ENCODE measurements around the gene RABEPK.
A peak's percentile ranks its signal among the peaks of the same experiment; 100 is the strongest.
"Not testable (repeated sequence)": the region's sequence is repeated elsewhere in the genome, so short reads cannot be mapped to it uniquely, and the experiment has no call there.

The RABEPK gene

GRCh38 chr9:125234099-125234498 lies 33.8 kb downstream of the RABEPK start:
- Mint-ChIP-seq H3K27ac (peak overlapping the region; percentile 75), H3K4me1 (ENCODE audit: low read depth) (peaks cover 47% of the 10 kb centered on the region), H3K36me3 (ENCODE audit: low read depth) (peaks cover 93% of the 10 kb centered on the region)
- DNase-seq, H3K4me3 Mint-ChIP-seq, H3K9me3 Mint-ChIP-seq, H3K27me3 Mint-ChIP-seq: not testable (repeated sequence)

GRCh38 chr9:125235804-125236519 lies 35.6 kb downstream of the RABEPK start:
- DNase-seq: no peak
- H3K4me1 Mint-ChIP-seq (ENCODE audit: low read depth): peaks cover 52% of the 10 kb centered on the region
- no peaks in the 10 kb centered on the region for H3K27me3 Mint-ChIP-seq
- peaks cover 95% of the 10 kb centered on the region for H3K36me3 Mint-ChIP-seq (ENCODE audit: low read depth)
- peak overlapping the region; percentile 99 for H3K27ac Mint-ChIP-seq
- H3K9me3 Mint-ChIP-seq: no peaks in the 10 kb centered on the region
- peak overlapping the region; percentile 93 for H3K4me3 Mint-ChIP-seq

GRCh38 chr9:125236520-125237159 lies 36.3 kb downstream of the RABEPK start:
- Mint-ChIP-seq H3K36me3 (ENCODE audit: low read depth) (peaks cover 95% of the 10 kb centered on the region), H3K27ac (peak overlapping the region; percentile 99), H3K4me1 (ENCODE audit: low read depth) (peaks cover 54% of the 10 kb centered on the region), H3K4me3 (peak overlapping the region; percentile 93)
- H3K9me3 Mint-ChIP-seq, DNase-seq, H3K27me3 Mint-ChIP-seq: not testable (repeated sequence)

- H3K27me3 Mint-ChIP-seq: no peaks in the 10 kb centered on the region
- no peaks in the 10 kb centered on the region for H3K9me3 Mint-ChIP-seq
- peaks cover 86% of the 10 kb centered on the region for H3K36me3 Mint-ChIP-seq (ENCODE audit: low read depth)
- peaks cover 63% of the 10 kb centered on the region for H3K4me1 Mint-ChIP-seq (ENCODE audit: low read depth)
- DNase-seq: no peak
- peak overlapping the region; percentile 93 for H3K4me3 Mint-ChIP-seq
- peak overlapping the region; percentile 99 for H3K27ac Mint-ChIP-seq
Measured at GRCh38 chr9:125238127-125238914, 38.0 kb downstream of the RABEPK start.

GRCh38 chr9:125238915-125239446 lies 38.6 kb downstream of the RABEPK start:
- Mint-ChIP-seq H3K4me1 (ENCODE audit: low read depth) (peaks cover 64% of the 10 kb centered on the region), H3K27me3 (no peaks in the 10 kb centered on the region), H3K36me3 (ENCODE audit: low read depth) (peaks cover 80% of the 10 kb centered on the region), H3K27ac (peak overlapping the region; percentile 99), H3K9me3 (no peaks in the 10 kb centered on the region), H3K4me3 (peak overlapping the region; percentile 93)
- no peak for DNase-seq

GRCh38 chr9:125239631-125240597 lies 39.6 kb downstream of the RABEPK start:
- H3K4me1 Mint-ChIP-seq (ENCODE audit: low read depth): peaks cover 63% of the 10 kb centered on the region
- no peaks in the 10 kb centered on the region for H3K9me3 Mint-ChIP-seq
- peak overlapping the region; percentile 99 for H3K27ac Mint-ChIP-seq
- peaks cover 73% of the 10 kb centered on the region for H3K36me3 Mint-ChIP-seq (ENCODE audit: low read depth)
- DNase-seq: no peak
- no peaks in the 10 kb centered on the region for H3K27me3 Mint-ChIP-seq
- H3K4me3 Mint-ChIP-seq: peak overlapping the region; percentile 93

GRCh38 chr9:125240649-125240999 lies 40.3 kb downstream of the RABEPK start:
- no peaks in the 10 kb centered on the region for H3K27me3 Mint-ChIP-seq
- peak overlapping the region; percentile 93 for H3K4me3 Mint-ChIP-seq
- peaks cover 66% of the 10 kb centered on the region for H3K36me3 Mint-ChIP-seq (ENCODE audit: low read depth)
- DNase-seq: no peak
- H3K9me3 Mint-ChIP-seq: no peaks in the 10 kb centered on the region
- peak overlapping the region; percentile 99 for H3K27ac Mint-ChIP-seq
- H3K4me1 Mint-ChIP-seq (ENCODE audit: low read depth): peaks cover 56% of the 10 kb centered on the region

GRCh38 chr9:125241000-125241862 lies 40.9 kb downstream of the RABEPK start, which contains the start of gene HSPA5:
Gene HSPA5 (minus strand): TSS chr9:125241343. CDS start chr9:125241126, 217 bp downstream.
- Mint-ChIP-seq H3K4me1 (ENCODE audit: low read depth) (peaks cover 50% of the 10 kb centered on the region), H3K27ac (peak within 1 kb of the TSS; percentile 99), H3K27me3 (no peaks in the 10 kb centered on the region), H3K9me3 (no peaks in the 10 kb centered on the region), H3K4me3 (peak within 1 kb of the TSS; percentile 93), H3K36me3 (ENCODE audit: low read depth) (peaks cover 60% of the 10 kb centered on the region)
- peak; percentile 99 for DNase-seq

- peaks cover 52% of the 10 kb centered on the region for H3K36me3 Mint-ChIP-seq (ENCODE audit: low read depth)
Measured at GRCh38 chr9:125241863-125242739, 41.8 kb downstream of the RABEPK start.

GRCh38 chr9:125243792-125244260 lies 43.5 kb downstream of the RABEPK start:
- no peaks in the 10 kb centered on the region for H3K27me3 Mint-ChIP-seq
- H3K4me3 Mint-ChIP-seq: no peak overlapping the region
- H3K27ac Mint-ChIP-seq: peak overlapping the region; percentile 87
- H3K36me3 Mint-ChIP-seq (ENCODE audit: low read depth): peaks cover 34% of the 10 kb centered on the region
- peaks cover 25% of the 10 kb centered on the region for H3K4me1 Mint-ChIP-seq (ENCODE audit: low read depth)
- no peaks in the 10 kb centered on the region for H3K9me3 Mint-ChIP-seq
- no peak for DNase-seq

More at GRCh38 chr9:125241863-125242739, 41.8 kb downstream of the RABEPK start:
- Mint-ChIP-seq H3K9me3 (no peaks in the 10 kb centered on the region), H3K27me3 (no peaks in the 10 kb centered on the region), H3K27ac (peak overlapping the region; percentile 99), H3K4me1 (ENCODE audit: low read depth) (peaks cover 42% of the 10 kb centered on the region), H3K4me3 (peak overlapping the region; percentile 93)
- no peak for DNase-seq

- Mint-ChIP-seq H3K4me1 (ENCODE audit: low read depth) (peaks cover 15% of the 10 kb centered on the region), H3K9me3 (no peaks in the 10 kb centered on the region), H3K27me3 (no peaks in the 10 kb centered on the region), H3K4me3 (no peak overlapping the region), H3K36me3 (ENCODE audit: low read depth) (peaks cover 10% of the 10 kb centered on the region), H3K27ac (no peak overlapping the region)
- DNase-seq: no peak
Measured at GRCh38 chr9:125246261-125246667, 45.9 kb downstream of the RABEPK start.

GRCh38 chr9:125254231-125254630 lies 53.9 kb downstream of the RABEPK start:
- Mint-ChIP-seq H3K27me3 (no peaks in the 10 kb centered on the region), H3K4me1 (ENCODE audit: low read depth) (no peaks in the 10 kb centered on the region)

More at GRCh38 chr9:125254231-125254630, 53.9 kb downstream of the RABEPK start:
- Mint-ChIP-seq H3K27ac (no peak overlapping the region), H3K4me3 (no peak overlapping the region), H3K36me3 (ENCODE audit: low read depth) (no peaks in the 10 kb centered on the region), H3K9me3 (no peaks in the 10 kb centered on the region)
- no peak for DNase-seq
